GM23338 (cell line): ENCODE data around the gene EXOC6B. TPM values are rescaled to one million over a fixed set of nuclear protein-coding genes. Genes with fewer than 3 reads are reported as not detected.
"Not testable (repeated sequence)": the region's sequence is repeated elsewhere in the genome, so short reads cannot be mapped to it uniquely, and the experiment has no call there.

Experiments used
- ATAC-seq: fragments of 200-7000 bp; cut with Tn5 transposase; 3 replicates; pipeline ENCODE4 v1.9.1; 2020
- DNase-seq: peaks from one replicate; pipeline ENCODE4 v3.0.0-alpha.2; 2015; ENCODE audit warnings: low spot score
- H2AFZ ChIP-seq: fragments of 200-600 bp; sonication (generic); 2 replicates; pipeline ENCODE4 v1.8.0; 2016; ENCODE audit warnings: antibody characterized with exemption, mild to moderate bottlenecking, moderate library complexity
- H3F3A ChIP-seq: fragments of 200-600 bp; sonication (generic); replicated peaks from 2 replicates; pipeline ENCODE4 v1.8.0; 2017; ENCODE audit warnings: antibody characterized with exemption, mixed run types, low read depth
- H3K27ac ChIP-seq: fragments of 200-600 bp; sonication (generic); 2 replicates; pipeline ENCODE4 v1.6.1; 2016; ENCODE audit warnings: low read depth
- H3K27me3 ChIP-seq: fragments of 200-600 bp; sonication (generic); 2 replicates; pipeline ENCODE4 v1.8.0; 2016; ENCODE audit warnings: mild to moderate bottlenecking, mixed run types, moderate library complexity; ENCODE audit not compliant: insufficient read depth
- H3K36me3 ChIP-seq: fragments of 200-600 bp; sonication (generic); 2 replicates; pipeline ENCODE4 v1.8.0; 2016; ENCODE audit warnings: mild to moderate bottlenecking; ENCODE audit not compliant: insufficient read depth
- H3K4me1 ChIP-seq: fragments of 200-600 bp; sonication (generic); 2 replicates; pipeline ENCODE4 v1.8.0; 2016; ENCODE audit warnings: mild to moderate bottlenecking, moderate library complexity; ENCODE audit not compliant: insufficient read depth
- H3K4me2 ChIP-seq: fragments of 200-600 bp; sonication (generic); 2 replicates; pipeline ENCODE4 v1.7.1; 2017; ENCODE audit warnings: mixed run types
- H3K4me3 ChIP-seq: fragments of 200-600 bp; sonication (generic); 2 replicates; pipeline ENCODE4 v1.6.1; 2016; ENCODE audit warnings: mixed run types
- H3K79me2 ChIP-seq: fragments of 200-600 bp; sonication (generic); replicated peaks from 2 replicates; pipeline ENCODE4 v1.8.0; 2017; ENCODE audit warnings: mild to moderate bottlenecking; ENCODE audit not compliant: insufficient read depth
- H3K9me2 ChIP-seq: fragments of 200-600 bp; sonication (generic); 2 replicates; pipeline ENCODE4 v1.8.0; 2017; ENCODE audit not compliant: insufficient read depth
- H4K20me1 ChIP-seq: fragments of 200-600 bp; sonication (generic); replicated peaks from 2 replicates; pipeline ENCODE4 v1.8.0; 2017; ENCODE audit warnings: mild to moderate bottlenecking; ENCODE audit not compliant: insufficient read depth
- H3K27ac Mint-ChIP-seq: 2 replicates; pipeline ENCODE4 v1.8.0; 2020; ENCODE audit warnings: inconsistent platforms, mild to moderate bottlenecking, moderate library complexity, mixed read lengths
- H3K27me3 Mint-ChIP-seq: 3 replicates; pipeline ENCODE4 v1.8.0; 2022; ENCODE audit warnings: low read depth, mild to moderate bottlenecking, moderate library complexity, mixed read lengths, inconsistent platforms; ENCODE audit not compliant: insufficient read depth, poor library complexity
- H3K36me3 Mint-ChIP-seq: 3 replicates; pipeline ENCODE4 v1.8.0; 2021; ENCODE audit warnings: low read depth, mild to moderate bottlenecking, inconsistent platforms, moderate library complexity, mixed read lengths
- H3K4me1 Mint-ChIP-seq: 3 replicates; pipeline ENCODE4 v1.8.0; 2020; ENCODE audit warnings: mild to moderate bottlenecking, inconsistent platforms, mixed read lengths
- H3K4me3 Mint-ChIP-seq: 3 replicates; pipeline ENCODE4 v1.8.0; 2021; ENCODE audit warnings: moderate library complexity, mild to moderate bottlenecking, inconsistent platforms, mixed read lengths
- H3K9me3 Mint-ChIP-seq: 3 replicates; pipeline ENCODE4 v1.8.0; 2020; ENCODE audit warnings: moderate library complexity, mild to moderate bottlenecking, inconsistent platforms, mixed read lengths
- CTCF ChIP-seq, 2 experiments: fragments of 200-600 bp in 1 of 2; sonication (generic) in 1 of 2; conservative IDR thresholded peaks; 2 replicates each; pipeline versions ENCODE4 v1.5.1 to v1.6.1; 2016 to 2017; ENCODE audit warnings: antibody characterized with exemption in 2 of 2, low read depth in 2 of 2, mild to moderate bottlenecking in 2 of 2, moderate library complexity in 1 of 2
- ETS1 ChIP-seq: IDR thresholded peaks from 2 replicates; pipeline ENCODE4 v1.6.1; 2016; ENCODE audit warnings: antibody characterized with exemption
- EZH2 ChIP-seq: fragments of 200-600 bp; sonication (generic); IDR thresholded peaks from one replicate; pipeline ENCODE4 v1.8.0; 2017; ENCODE audit warnings: antibody characterized with exemption, mild to moderate bottlenecking, low read depth; ENCODE audit not compliant: unreplicated experiment
- EZH2phosphoT487 ChIP-seq: fragments of 200-600 bp; sonication (generic); IDR thresholded peaks from one replicate; pipeline ENCODE4 v1.8.1; 2018; ENCODE audit warnings: antibody characterized with exemption; ENCODE audit not compliant: unreplicated experiment
- JUNB ChIP-seq: IDR thresholded peaks from one replicate; pipeline ENCODE4 v1.6.1; 2016; ENCODE audit warnings: antibody characterized with exemption; ENCODE audit not compliant: unreplicated experiment
- NANOG ChIP-seq: IDR thresholded peaks from 2 replicates; pipeline ENCODE4 v1.6.1; 2016; ENCODE audit warnings: antibody characterized with exemption, borderline replicate concordance
- POLR2AphosphoS5 ChIP-seq: IDR thresholded peaks from 2 replicates; pipeline ENCODE4 v1.6.1; 2016; ENCODE audit warnings: antibody characterized with exemption, low read depth
- STAT1 ChIP-seq: IDR thresholded peaks from one replicate; pipeline ENCODE4 v1.6.1; 2016; ENCODE audit warnings: antibody characterized with exemption; ENCODE audit not compliant: unreplicated experiment
- ZNF331 ChIP-seq: fragments of 250-450 bp; sonication (Bioruptor Pico); IDR thresholded peaks from 2 replicates; pipeline ENCODE4 v1.5.0; 2020; ENCODE audit warnings: low read depth, mild to moderate bottlenecking, moderate library complexity
- polyA plus RNA-seq: library from polyadenylated mRNA; unstranded; fragments of >200 nt; fragmentation: Nextera tagmentation; extraction: Ambion mirVana; gene quantifications from 2 replicates; pipeline ENCODE4 v1.2.1, GENCODE V29; 2016
- total RNA-seq: library from RNA; depleted of rRNA; stranded (reverse); fragments of >200 nt; shearing (Covaris generic); gene quantifications from 2 replicates; pipeline ENCODE4 v1.2.3, GENCODE V29; 2014

Gene EXOC6B
- total and polyA plus RNA-seq, 2 experiments from 2014 or later: 7.2 to 45.9 TPM

DNA sequence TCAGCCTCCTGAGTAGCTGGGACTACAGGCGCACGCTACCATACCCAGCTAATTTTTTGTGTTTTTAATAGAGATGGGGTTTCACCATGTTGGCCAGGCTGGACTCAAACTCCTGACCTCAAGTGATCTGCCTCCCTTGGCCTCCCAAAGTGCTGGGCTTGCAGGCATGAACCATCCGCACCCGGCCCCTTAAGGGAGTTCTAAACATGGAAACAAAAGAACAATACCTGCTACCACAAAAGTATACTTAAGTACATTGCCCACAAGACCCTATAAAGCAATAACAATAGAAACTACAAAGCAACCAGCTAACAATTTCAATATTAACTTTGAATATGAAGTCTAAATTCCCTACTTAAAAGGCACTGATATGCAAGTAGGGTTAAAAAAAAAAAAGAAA, 242.0 kb downstream of the EXOC6B start:
- H3K36me3 ChIP-seq, H4K20me1 ChIP-seq, H3K4me1 Mint-ChIP-seq, H3K9me3 Mint-ChIP-seq, H3K4me2 ChIP-seq, H3K27ac ChIP-seq, H3K36me3 Mint-ChIP-seq, H2AFZ ChIP-seq, ATAC-seq, H3K4me3 ChIP-seq, DNase-seq, H3K4me3 Mint-ChIP-seq, H3K79me2 ChIP-seq, H3K27ac Mint-ChIP-seq, H3K4me1 ChIP-seq, H3K27me3 ChIP-seq, H3K9me2 ChIP-seq, H3F3A ChIP-seq, H3K27me3 Mint-ChIP-seq: not testable (repeated sequence)

DNA sequence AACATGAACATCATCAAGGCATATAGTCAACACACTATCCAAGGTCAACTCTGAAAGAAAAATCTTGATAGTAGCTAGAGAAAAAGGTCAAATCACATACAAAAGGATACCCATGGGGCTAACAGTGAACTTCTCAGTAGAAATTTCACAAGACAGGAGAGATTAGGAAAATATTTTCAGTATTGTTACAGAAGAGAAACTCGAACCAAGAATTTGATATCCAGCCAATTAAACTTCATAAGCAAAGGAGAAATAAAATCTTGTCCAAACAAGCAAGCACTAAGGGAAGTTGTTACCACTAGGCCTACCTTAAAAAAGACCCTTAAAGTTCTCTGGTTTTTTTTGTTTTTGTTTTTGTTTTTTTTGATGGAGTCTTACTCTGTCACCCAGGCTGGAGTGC, 242.5 kb downstream of the EXOC6B start:
- no peak overlapping the region for H3K4me2 ChIP-seq
- no peaks in the 10 kb centered on the region for H3K36me3 ChIP-seq
- no peaks in the 10 kb centered on the region for H3K27me3 ChIP-seq
- no peak for TF ChIP-seq EZH2
- no peak for TF ChIP-seq NANOG
- TF ChIP-seq JUNB: no peak
- no peak for TF ChIP-seq ETS1
- no peak for TF ChIP-seq POLR2AphosphoS5
- TF ChIP-seq EZH2phosphoT487: no peak
- TF ChIP-seq STAT1: no peak
- no peak for TF ChIP-seq ZNF331 (CRISPR knock-in tag)
- no peaks in the 10 kb centered on the region for H3K4me1 ChIP-seq
- H3K9me2 ChIP-seq: no peaks in the 10 kb centered on the region
- ATAC-seq: no peak
- H2AFZ ChIP-seq: no peak overlapping the region
- H3K27ac ChIP-seq: no peak overlapping the region
- no peaks in the 10 kb centered on the region for H3F3A ChIP-seq
- no peaks in the 10 kb centered on the region; the same call in 1 of the 2 replicates for H3K79me2 ChIP-seq
- no peak for DNase-seq
- Mint-ChIP-seq H3K4me3 (no peak overlapping the region), H3K27me3 (peaks cover 3% of the 10 kb centered on the region), H3K4me1 (no peaks in the 10 kb centered on the region), H3K9me3 (no peaks in the 10 kb centered on the region), H3K27ac (no peak overlapping the region), H3K36me3 (no peaks in the 10 kb centered on the region)
- H4K20me1 ChIP-seq: no peaks in the 10 kb centered on the region; the same call in 1 of the 2 replicates
- H3K4me3 ChIP-seq: no peak overlapping the region

DNA sequence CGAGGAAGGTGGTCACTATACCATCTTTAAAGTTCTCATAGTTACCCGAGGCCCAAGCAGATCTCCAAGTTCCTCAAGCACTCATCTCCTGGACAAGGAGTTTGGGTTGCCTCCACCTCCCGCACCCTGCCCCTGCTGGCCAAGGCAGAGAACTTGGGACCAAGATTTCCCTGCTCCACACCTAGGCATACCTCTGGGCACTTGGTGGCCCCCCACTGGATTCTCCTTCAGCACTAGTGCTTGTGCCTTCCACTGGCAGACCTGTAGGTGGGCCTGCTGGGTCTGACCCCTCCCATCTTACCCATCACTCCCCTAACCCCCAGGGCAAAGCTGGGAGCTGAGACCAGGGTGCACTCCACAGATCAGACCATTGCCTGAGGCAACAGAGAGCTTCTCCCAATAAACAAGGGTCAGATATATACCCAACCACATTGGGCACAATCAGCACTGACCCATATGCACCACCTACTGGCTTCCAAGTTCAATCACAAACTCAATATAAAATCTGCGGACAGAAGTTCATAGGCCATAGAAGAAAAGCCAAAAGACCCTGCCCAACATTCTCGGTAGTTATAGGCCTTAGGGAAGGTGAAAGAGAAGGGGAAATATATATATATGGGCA, 244.2 kb downstream of the EXOC6B start:
- Mint-ChIP-seq H3K9me3 (no peaks in the 10 kb centered on the region), H3K27me3 (peaks cover 5% of the 10 kb centered on the region), H3K4me1 (no peaks in the 10 kb centered on the region; the same call in 2 of the 3 replicates), H3K4me3 (no peak overlapping the region), H3K36me3 (no peaks in the 10 kb centered on the region), H3K27ac (no peak overlapping the region)
- no peak overlapping the region for H2AFZ ChIP-seq
- H3F3A ChIP-seq: no peaks in the 10 kb centered on the region
- DNase-seq (peak; percentile 63), ATAC-seq (peak; percentile 96)
- no peak overlapping the region for H3K27ac ChIP-seq
- H3K36me3 ChIP-seq: no peaks in the 10 kb centered on the region
- no peak overlapping the region for H3K4me3 ChIP-seq
- TF ChIP-seq ETS1 (no peak), CTCF (conservative IDR thresholded peaks at IDR 0.05; ENCODE audit: low read depth in 2 of 2) (peak; percentile 22 to 36; a peak in 3 of 4 replicates)
- H3K9me2 ChIP-seq: no peaks in the 10 kb centered on the region
- no peaks in the 10 kb centered on the region for H3K27me3 ChIP-seq
- H3K4me1 ChIP-seq: no peaks in the 10 kb centered on the region
- no peaks in the 10 kb centered on the region; the same call in 1 of the 2 replicates for H4K20me1 ChIP-seq
- no peak overlapping the region for H3K4me2 ChIP-seq
- no peaks in the 10 kb centered on the region; the same call in 1 of the 2 replicates for H3K79me2 ChIP-seq
